ENCODE measurements around the gene IMMT.

IMMT gene

GRCh38 chr2:86136141-86136540 lies 59.1 kb downstream of the IMMT start:
- DNase-seq (ENCODE audit: low read depth): no peak
- no peak for TF ChIP-seq CTCF (IDR thresholded peaks at IDR 0.05; ENCODE audit: insufficient read depth, low read depth, low read length, missing control alignments)
- H3K4me3 ChIP-seq (ENCODE audit: low read length): no peak overlapping the region

GRCh38 chr2:86135653-86136052 lies 59.6 kb downstream of the IMMT start:
- H3K4me3 ChIP-seq (ENCODE audit: low read length): no peak overlapping the region
- no peak for TF ChIP-seq CTCF (IDR thresholded peaks at IDR 0.05; ENCODE audit: insufficient read depth, low read depth, low read length, missing control alignments)
- DNase-seq (ENCODE audit: low read depth): no peak

- no peak overlapping the region for H3K4me3 ChIP-seq (ENCODE audit: low read length)
- no peak for TF ChIP-seq CTCF (IDR thresholded peaks at IDR 0.05; ENCODE audit: insufficient read depth, low read depth, low read length, missing control alignments)
- DNase-seq (ENCODE audit: low read depth): no peak
Observed at GRCh38 chr2:86134709-86135108, 60.6 kb downstream of the IMMT start.

- H3K4me3 ChIP-seq (ENCODE audit: low read length): no peak overlapping the region
- no peak for DNase-seq (ENCODE audit: low read depth)
- TF ChIP-seq CTCF (IDR thresholded peaks at IDR 0.05; ENCODE audit: insufficient read depth, low read depth, low read length, missing control alignments): no peak
Observed at GRCh38 chr2:86124683-86125082, 70.6 kb downstream of the IMMT start.

- no peak for TF ChIP-seq CTCF (IDR thresholded peaks at IDR 0.05; ENCODE audit: insufficient read depth, low read depth, low read length, missing control alignments)
- DNase-seq (ENCODE audit: low read depth): no peak
- no peak overlapping the region for H3K4me3 ChIP-seq (ENCODE audit: low read length)
Observed at GRCh38 chr2:86123328-86123925, 71.8 kb downstream of the IMMT start.

GRCh38 chr2:86118130-86118529 lies 77.1 kb downstream of the IMMT start:
- H3K4me3 ChIP-seq (ENCODE audit: low read length): no peak overlapping the region
- TF ChIP-seq CTCF (IDR thresholded peaks at IDR 0.05; ENCODE audit: insufficient read depth, low read depth, low read length, missing control alignments): no peak
- DNase-seq (ENCODE audit: low read depth): no peak

GRCh38 chr2:86107031-86107430 lies 88.2 kb downstream of the IMMT start:
- no peak for TF ChIP-seq CTCF (IDR thresholded peaks at IDR 0.05; ENCODE audit: insufficient read depth, low read depth, low read length, missing control alignments)
- peak overlapping the region; percentile 69 for H3K4me3 ChIP-seq (ENCODE audit: low read length)
- peak; percentile 2 for DNase-seq (ENCODE audit: low read depth)

Data from epithelial cell of esophagus (primary cell).